Measurements from ENCODE around the gene GALNTL6.

Gene GALNTL6

GRCh38 chr4:172377486-172378140 lies 564.4 kb downstream of the GALNTL6 start:
- Histone ChIP-seq H3K9me3 (ENCODE audit: control extremely low read depth in 1 of 5, control insufficient read depth in 4 of 5, insufficient read depth in 2 of 5, low read depth in 1 of 5, low read length in 4 of 5) (peaks cover 0 to 1% (median 0%) of the 10 kb centered on the region in 5 experiments), H3K27me3 (replicated peaks in 2 of 5; ENCODE audit: control insufficient read depth in 4 of 5, insufficient read depth in 5 of 5, low read length in 4 of 5) (no peaks in the 10 kb centered on the region), H3K4me1 (ENCODE audit: control extremely low read depth in 1 of 4, control insufficient read depth in 4 of 4, insufficient read depth in 4 of 4, low read length in 3 of 4) (no peaks in the 10 kb centered on the region), H3K36me3 (ENCODE audit: control insufficient read depth in 4 of 4, insufficient read depth in 4 of 4, low read length in 3 of 4) (no peaks in the 10 kb centered on the region), H3K27ac (ENCODE audit: insufficient read depth in 1 of 2, low read depth in 1 of 2, low read length in 2 of 2, poor library complexity in 1 of 2, severe bottlenecking in 2 of 2) (no peak overlapping the region), H3K4me3 (ENCODE audit: control insufficient read depth in 1 of 7, extremely low read depth in 1 of 7, insufficient read depth in 4 of 7, low read depth in 2 of 7, low read length in 6 of 7) (no peak overlapping the region)
- CTCF ChIA-PET: interaction anchor here (0.6 kb wide), 1 partner anchor 41 kb away, joined by 3 read pairs; no protein-coding TSS in a partner anchor
- 97% methylated on average over 22 of the region's 27 CpGs for WGBS (ENCODE audit: insufficient coverage)
- no peak for DNase-seq
- POLR2A ChIA-PET: no interaction called here

DNA sequence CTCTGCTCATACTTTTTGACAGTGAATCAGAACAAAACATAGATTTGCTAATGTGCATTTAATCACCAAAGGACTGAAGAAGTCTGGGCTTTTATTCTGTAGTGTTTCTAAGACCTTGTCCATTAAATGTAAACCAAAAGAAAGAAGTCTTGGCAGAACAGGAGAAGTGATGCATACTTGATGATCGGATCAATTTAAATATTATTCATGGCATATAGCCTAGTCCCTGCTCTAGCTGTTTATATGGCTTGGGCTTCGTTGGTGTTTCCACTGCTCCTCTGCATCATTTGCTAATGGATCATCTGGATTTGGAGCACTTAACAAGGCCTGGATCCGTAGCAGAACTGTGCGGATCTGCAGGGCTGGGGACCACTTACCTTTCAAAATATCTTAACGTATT lies 566.6 kb downstream of the GALNTL6 start:
- 97% methylated on average over 4 of the region's 5 CpGs for WGBS (ENCODE audit: insufficient coverage)
- no peak for DNase-seq
- CTCF ChIA-PET: no interaction called here
- Histone ChIP-seq H3K36me3 (ENCODE audit: control insufficient read depth in 4 of 4, insufficient read depth in 4 of 4, low read length in 3 of 4) (no peaks in the 10 kb centered on the region), H3K4me3 (ENCODE audit: control insufficient read depth in 1 of 7, extremely low read depth in 1 of 7, insufficient read depth in 4 of 7, low read depth in 2 of 7, low read length in 6 of 7) (no peak overlapping the region), H3K9me3 (ENCODE audit: control extremely low read depth in 1 of 5, control insufficient read depth in 4 of 5, insufficient read depth in 2 of 5, low read depth in 1 of 5, low read length in 4 of 5) (peaks cover 0 to 1% (median 0%) of the 10 kb centered on the region in 5 experiments), H3K4me1 (ENCODE audit: control extremely low read depth in 1 of 4, control insufficient read depth in 4 of 4, insufficient read depth in 4 of 4, low read length in 3 of 4) (no peaks in the 10 kb centered on the region), H3K27ac (ENCODE audit: insufficient read depth in 1 of 2, low read depth in 1 of 2, low read length in 2 of 2, poor library complexity in 1 of 2, severe bottlenecking in 2 of 2) (no peak overlapping the region), H3K27me3 (replicated peaks in 2 of 5; ENCODE audit: control insufficient read depth in 4 of 5, insufficient read depth in 5 of 5, low read length in 4 of 5) (no peaks in the 10 kb centered on the region)
- POLR2A ChIA-PET: no interaction called here

DNA sequence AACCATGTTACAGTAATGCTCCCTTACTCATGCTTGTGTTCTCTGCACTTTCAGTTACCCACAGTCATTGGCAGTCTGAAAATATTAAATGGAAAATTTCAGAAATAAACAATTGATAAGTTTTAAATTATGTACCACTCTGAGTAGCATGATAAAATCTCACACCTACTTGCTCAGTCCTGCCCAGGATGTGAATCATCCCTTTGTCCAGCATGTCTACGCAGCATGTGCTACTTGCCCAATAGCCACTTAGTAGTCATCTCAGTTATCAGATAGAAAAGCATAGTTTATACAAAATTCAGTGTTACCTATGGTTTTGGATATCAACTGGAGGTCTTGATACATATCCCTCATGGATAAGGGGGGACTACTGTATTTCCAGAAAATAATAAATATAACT lies 577.1 kb downstream of the GALNTL6 start:
- H3K9me3 ChIP-seq (ENCODE audit: control extremely low read depth in 1 of 5, control insufficient read depth in 4 of 5, insufficient read depth in 2 of 5, low read depth in 1 of 5, low read length in 4 of 5): no peaks in the 10 kb centered on the region
- no peaks in the 10 kb centered on the region for H3K27me3 ChIP-seq (replicated peaks in 2 of 5; ENCODE audit: control insufficient read depth in 4 of 5, insufficient read depth in 5 of 5, low read length in 4 of 5)
- no peaks in the 10 kb centered on the region for H3K36me3 ChIP-seq (ENCODE audit: control insufficient read depth in 4 of 4, insufficient read depth in 4 of 4, low read length in 3 of 4)
- no peaks in the 10 kb centered on the region for H3K4me1 ChIP-seq (ENCODE audit: control extremely low read depth in 1 of 4, control insufficient read depth in 4 of 4, insufficient read depth in 4 of 4, low read length in 3 of 4)
- ChIA-PET POLR2A (no interaction called here), CTCF (no interaction called here)
- no peak overlapping the region for H3K27ac ChIP-seq (ENCODE audit: insufficient read depth in 1 of 2, low read depth in 1 of 2, low read length in 2 of 2, poor library complexity in 1 of 2, severe bottlenecking in 2 of 2)
- no peak for DNase-seq
- WGBS (ENCODE audit: insufficient coverage): no CpG with 5 or more reads among the region's 1 CpG
- no peak overlapping the region for H3K4me3 ChIP-seq (ENCODE audit: control insufficient read depth in 1 of 7, extremely low read depth in 1 of 7, insufficient read depth in 4 of 7, low read depth in 2 of 7, low read length in 6 of 7)

DNA sequence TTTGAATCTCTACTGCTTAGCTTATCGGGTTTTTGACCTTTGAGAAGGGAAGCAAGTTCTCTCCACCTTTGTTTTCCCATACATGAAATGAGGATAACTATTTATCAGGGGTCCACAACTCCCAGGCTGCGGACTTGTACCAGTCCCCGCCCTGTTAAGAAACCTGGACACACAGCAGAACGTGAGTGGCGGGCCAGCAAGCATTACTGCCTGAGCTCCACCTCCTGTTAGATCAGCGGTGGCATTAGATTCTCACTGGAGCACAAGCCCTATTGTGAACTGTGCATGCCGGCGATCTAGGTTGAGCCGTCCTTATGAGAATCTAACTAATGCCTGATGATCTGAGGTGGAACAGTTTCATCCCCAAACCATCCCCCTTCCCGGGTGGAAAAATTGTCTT lies 579.5 kb downstream of the GALNTL6 start:
- WGBS (ENCODE audit: insufficient coverage): 94% methylated on average over 9 of the region's 10 CpGs

DNA sequence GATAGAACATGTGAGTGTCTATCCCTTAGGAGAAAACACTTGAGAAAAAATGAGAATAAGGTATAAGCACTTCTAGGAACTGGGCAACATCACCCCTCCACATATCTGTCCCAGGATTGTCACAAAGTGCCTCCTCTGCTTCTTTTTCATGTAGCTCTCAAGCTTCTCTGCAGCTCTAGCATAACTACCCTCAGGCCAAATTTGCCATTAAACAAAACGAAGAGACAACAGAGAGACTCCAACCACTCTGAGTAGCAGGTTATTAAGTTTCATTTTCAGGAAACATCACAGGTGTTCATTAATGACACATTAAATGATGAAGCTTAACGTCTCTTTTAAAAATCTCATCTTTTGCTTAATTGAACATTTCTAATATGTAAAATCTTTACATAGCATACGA lies 580.0 kb downstream of the GALNTL6 start:
- no peaks in the 10 kb centered on the region for H3K36me3 ChIP-seq (ENCODE audit: control insufficient read depth in 4 of 4, insufficient read depth in 4 of 4, low read length in 3 of 4)
- H3K4me3 ChIP-seq (ENCODE audit: control insufficient read depth in 1 of 7, extremely low read depth in 1 of 7, insufficient read depth in 4 of 7, low read depth in 2 of 7, low read length in 6 of 7): no peak overlapping the region
- no peaks in the 10 kb centered on the region for H3K4me1 ChIP-seq (ENCODE audit: control extremely low read depth in 1 of 4, control insufficient read depth in 4 of 4, insufficient read depth in 4 of 4, low read length in 3 of 4)
- no CpG with 5 or more reads among the region's 3 CpGs for WGBS (ENCODE audit: insufficient coverage)
- no peaks in the 10 kb centered on the region for H3K9me3 ChIP-seq (ENCODE audit: control extremely low read depth in 1 of 5, control insufficient read depth in 4 of 5, insufficient read depth in 2 of 5, low read depth in 1 of 5, low read length in 4 of 5)
- no peak for DNase-seq
- no peak overlapping the region for H3K27ac ChIP-seq (ENCODE audit: insufficient read depth in 1 of 2, low read depth in 1 of 2, low read length in 2 of 2, poor library complexity in 1 of 2, severe bottlenecking in 2 of 2)
- POLR2A ChIA-PET: no interaction called here
- CTCF ChIA-PET: no interaction called here
- no peaks in the 10 kb centered on the region for H3K27me3 ChIP-seq (replicated peaks in 2 of 5; ENCODE audit: control insufficient read depth in 4 of 5, insufficient read depth in 5 of 5, low read length in 4 of 5)

More for the DNA sequence above, 579.5 kb downstream of the GALNTL6 start:
- no peaks in the 10 kb centered on the region for H3K27me3 ChIP-seq (replicated peaks in 2 of 5; ENCODE audit: control insufficient read depth in 4 of 5, insufficient read depth in 5 of 5, low read length in 4 of 5)
- POLR2A ChIA-PET: no interaction called here
- no peak overlapping the region for H3K4me3 ChIP-seq (ENCODE audit: control insufficient read depth in 1 of 7, extremely low read depth in 1 of 7, insufficient read depth in 4 of 7, low read depth in 2 of 7, low read length in 6 of 7)
- H3K27ac ChIP-seq (ENCODE audit: insufficient read depth in 1 of 2, low read depth in 1 of 2, low read length in 2 of 2, poor library complexity in 1 of 2, severe bottlenecking in 2 of 2): no peak overlapping the region
- DNase-seq: no peak
- CTCF ChIA-PET: no interaction called here
- no peaks in the 10 kb centered on the region for H3K36me3 ChIP-seq (ENCODE audit: control insufficient read depth in 4 of 4, insufficient read depth in 4 of 4, low read length in 3 of 4)
- no peaks in the 10 kb centered on the region for H3K4me1 ChIP-seq (ENCODE audit: control extremely low read depth in 1 of 4, control insufficient read depth in 4 of 4, insufficient read depth in 4 of 4, low read length in 3 of 4)
- H3K9me3 ChIP-seq (ENCODE audit: control extremely low read depth in 1 of 5, control insufficient read depth in 4 of 5, insufficient read depth in 2 of 5, low read depth in 1 of 5, low read length in 4 of 5): no peaks in the 10 kb centered on the region

DNA sequence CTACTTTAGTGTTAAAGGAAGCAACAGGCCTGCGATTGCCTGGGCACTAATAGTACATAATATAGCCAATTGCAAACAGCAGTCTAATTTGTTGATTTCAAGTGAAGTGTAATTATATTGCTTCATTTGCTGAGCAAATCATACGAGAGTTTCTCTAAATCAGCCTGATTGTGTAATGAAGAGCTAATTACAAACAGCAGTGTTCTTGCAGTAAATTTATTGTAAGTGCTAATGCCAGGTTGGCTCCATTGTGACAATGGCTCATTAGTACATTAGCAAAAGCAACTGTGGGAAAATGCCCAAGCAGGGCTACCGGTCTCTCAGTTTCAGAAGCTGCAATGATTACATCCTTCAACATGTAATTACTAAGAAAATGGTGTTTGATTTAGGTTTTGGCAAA lies 591.5 kb downstream of the GALNTL6 start:
- CTCF ChIA-PET: no interaction called here
- Histone ChIP-seq H3K4me1 (ENCODE audit: control extremely low read depth in 1 of 4, control insufficient read depth in 4 of 4, insufficient read depth in 4 of 4, low read length in 3 of 4) (no peaks in the 10 kb centered on the region), H3K9me3 (ENCODE audit: control extremely low read depth in 1 of 5, control insufficient read depth in 4 of 5, insufficient read depth in 2 of 5, low read depth in 1 of 5, low read length in 4 of 5) (no peaks in the 10 kb centered on the region), H3K4me3 (ENCODE audit: control insufficient read depth in 1 of 7, extremely low read depth in 1 of 7, insufficient read depth in 4 of 7, low read depth in 2 of 7, low read length in 6 of 7) (no peak overlapping the region), H3K36me3 (ENCODE audit: control insufficient read depth in 4 of 4, insufficient read depth in 4 of 4, low read length in 3 of 4) (no peaks in the 10 kb centered on the region), H3K27ac (ENCODE audit: insufficient read depth in 1 of 2, low read depth in 1 of 2, low read length in 2 of 2, poor library complexity in 1 of 2, severe bottlenecking in 2 of 2) (no peak overlapping the region), H3K27me3 (replicated peaks in 2 of 5; ENCODE audit: control insufficient read depth in 4 of 5, insufficient read depth in 5 of 5, low read length in 4 of 5) (no peaks in the 10 kb centered on the region)
- DNase-seq: no peak
- POLR2A ChIA-PET: no interaction called here
- 100% methylated on average over 1 of the region's 3 CpGs for WGBS (ENCODE audit: insufficient coverage)

DNA sequence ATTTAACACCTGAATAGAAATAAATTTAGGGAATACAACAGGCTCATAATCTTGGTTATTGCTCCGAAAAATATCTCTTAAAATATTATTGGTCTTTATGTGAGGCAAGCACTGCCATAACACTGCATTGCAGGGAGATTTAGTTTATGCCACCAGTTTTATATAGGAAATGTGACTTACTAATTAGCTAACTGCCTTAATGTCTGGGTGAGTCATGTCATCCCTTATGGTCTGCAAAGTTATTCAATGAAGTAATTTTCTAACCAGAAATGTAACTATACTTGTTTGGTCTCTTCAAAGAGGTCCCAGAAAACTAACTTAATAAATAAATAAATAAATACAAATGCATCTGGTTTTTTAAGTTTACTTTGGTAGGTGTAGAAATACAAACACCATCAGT lies 597.2 kb downstream of the GALNTL6 start:
- no peaks in the 10 kb centered on the region for H3K4me1 ChIP-seq (ENCODE audit: control extremely low read depth in 1 of 4, control insufficient read depth in 4 of 4, insufficient read depth in 4 of 4, low read length in 3 of 4)
- ChIA-PET CTCF (no interaction called here), POLR2A (no interaction called here)
- H3K27ac ChIP-seq (ENCODE audit: insufficient read depth in 1 of 2, low read depth in 1 of 2, low read length in 2 of 2, poor library complexity in 1 of 2, severe bottlenecking in 2 of 2): no peak overlapping the region
- no peak overlapping the region for H3K4me3 ChIP-seq (ENCODE audit: control insufficient read depth in 1 of 7, extremely low read depth in 1 of 7, insufficient read depth in 4 of 7, low read depth in 2 of 7, low read length in 6 of 7)
- WGBS (ENCODE audit: insufficient coverage): no CpG with 5 or more reads among the region's 1 CpG
- H3K27me3 ChIP-seq (replicated peaks in 2 of 5; ENCODE audit: control insufficient read depth in 4 of 5, insufficient read depth in 5 of 5, low read length in 4 of 5): no peaks in the 10 kb centered on the region
- no peak for DNase-seq
- H3K9me3 ChIP-seq (ENCODE audit: control extremely low read depth in 1 of 5, control insufficient read depth in 4 of 5, insufficient read depth in 2 of 5, low read depth in 1 of 5, low read length in 4 of 5): no peaks in the 10 kb centered on the region
- no peaks in the 10 kb centered on the region for H3K36me3 ChIP-seq (ENCODE audit: control insufficient read depth in 4 of 4, insufficient read depth in 4 of 4, low read length in 3 of 4)

Measured in common myeloid progenitor, CD34-positive (primary cell).